Omental fat pad (tissue), 4 donors: ENCODE data around the gene SCAPER. TPM values are rescaled to one million over a fixed set of nuclear protein-coding genes. Genes with fewer than 3 reads are reported as not detected.

Experiments
- ATAC-seq: fragments of 150-250 bp; one replicate; pipeline ENCODE4 v1.9.1; 2016; ENCODE audit warnings: mild to moderate bottlenecking, moderate library complexity; ENCODE audit not compliant: low FRiP score
- DNase-seq: peaks from one replicate; pipeline ENCODE4 v3.0.0-alpha.2; 2019; ENCODE audit warnings: low spot score
- CTCF ChIP-seq, 3 donors: fragments of 450-650 bp; IDR thresholded peaks; one replicate each; pipeline ENCODE4 v1.5.1; 2016 to 2017; ENCODE audit warnings: antibody characterized with exemption in 3 of 3, mild to moderate bottlenecking in 3 of 3, moderate library complexity in 2 of 3
- total RNA-seq, 4 donors: library from RNA; depleted of rRNA; stranded (reverse); fragments of >200 nt; gene quantifications; one replicate each; pipeline ENCODE4 v1.1.0, GENCODE V29; 2016

SCAPER gene
- total RNA-seq, 4 donors from 2014 or later = 11.2 to 33.4 (median 22.6) TPM

DNA sequence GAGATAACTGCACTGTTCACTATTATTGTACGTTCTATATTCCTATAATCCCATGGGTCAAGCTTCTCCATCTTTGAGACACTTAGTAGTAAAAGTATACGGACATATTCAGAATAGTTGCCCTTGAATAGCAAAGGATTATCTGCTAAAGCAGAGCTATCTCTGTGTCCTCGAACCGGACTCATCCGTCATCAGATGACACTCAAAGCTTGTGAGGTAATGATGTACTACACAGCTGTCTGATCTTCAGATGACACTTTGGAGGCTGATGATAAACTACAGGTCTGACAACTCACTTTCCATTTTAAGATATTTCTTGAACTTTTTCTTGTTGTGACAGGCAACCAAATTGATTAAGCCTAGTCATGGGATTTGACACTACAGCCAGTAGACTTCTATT is 240.2 kb downstream of the SCAPER start:
- no peak for TF ChIP-seq CTCF (IDR thresholded peaks at IDR 0.05)
- DNase-seq = no peak
- no peak for ATAC-seq

DNA sequence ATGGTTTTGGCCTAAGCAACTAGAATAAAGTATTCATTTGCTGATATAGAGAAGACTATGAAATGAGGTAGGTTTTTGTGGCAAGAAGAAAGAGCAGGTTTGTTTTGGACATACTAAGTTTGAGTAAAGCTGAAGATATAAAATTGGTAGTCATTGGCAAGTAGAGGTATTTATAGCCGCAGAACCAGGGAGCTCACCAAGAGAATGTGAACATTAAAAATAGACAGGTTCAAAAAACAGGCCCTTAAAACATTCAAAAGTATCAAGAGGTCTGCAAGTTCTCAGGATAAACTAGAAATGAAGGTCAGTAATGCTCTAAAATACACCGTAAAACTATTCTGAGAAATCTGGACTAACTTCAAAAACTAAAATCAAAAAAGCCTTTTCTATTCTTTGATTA is 240.7 kb downstream of the SCAPER start:
- no peak for TF ChIP-seq CTCF (IDR thresholded peaks at IDR 0.05)
- DNase-seq (no peak), ATAC-seq (no peak)

GRCh38 chr15:76663529-76663928 is 241.6 kb downstream of the SCAPER start:
- ATAC-seq (no peak), DNase-seq (no peak)
- no peak for TF ChIP-seq CTCF (IDR thresholded peaks at IDR 0.05)

DNA sequence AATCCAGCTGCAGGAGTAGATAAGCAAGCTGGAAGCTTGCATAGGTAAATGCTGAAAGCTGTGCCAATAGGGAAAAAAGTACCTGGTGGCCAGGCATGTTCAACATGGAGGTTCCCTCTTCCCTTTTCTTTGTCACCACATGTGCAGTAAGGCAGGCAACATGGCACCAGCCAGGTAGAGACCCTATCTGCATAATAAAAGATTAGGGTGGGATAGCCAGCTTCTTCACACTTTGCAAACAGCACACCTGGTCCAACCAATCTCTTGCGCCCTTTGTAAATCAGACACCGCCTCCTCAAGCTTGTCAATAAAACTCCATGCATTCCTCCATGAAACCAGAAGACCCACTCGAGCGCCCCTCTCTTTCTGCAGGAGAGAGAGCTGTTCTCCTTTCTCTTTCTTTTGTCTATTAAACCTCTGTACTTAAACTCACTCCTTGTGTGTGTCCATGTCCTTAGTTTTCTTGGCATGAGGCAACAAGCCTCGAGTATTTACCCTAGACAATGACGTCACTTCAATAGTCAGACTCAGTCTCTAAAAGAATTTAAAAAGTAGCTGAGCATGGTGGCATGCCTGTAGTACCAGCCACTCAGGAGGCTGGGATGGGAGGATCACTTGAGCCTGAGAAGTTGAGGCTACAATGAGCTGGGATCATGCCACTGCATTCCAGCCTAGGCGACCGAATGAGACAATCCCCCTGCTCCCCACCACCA is 256.3 kb downstream of the SCAPER start:
- ATAC-seq (no peak), DNase-seq (no peak)
- no peak for TF ChIP-seq CTCF (IDR thresholded peaks at IDR 0.05)

GRCh38 chr15:76647612-76648011 is 257.5 kb downstream of the SCAPER start:
- ATAC-seq (no peak), DNase-seq (no peak)
- no peak for TF ChIP-seq CTCF (IDR thresholded peaks at IDR 0.05)

DNA sequence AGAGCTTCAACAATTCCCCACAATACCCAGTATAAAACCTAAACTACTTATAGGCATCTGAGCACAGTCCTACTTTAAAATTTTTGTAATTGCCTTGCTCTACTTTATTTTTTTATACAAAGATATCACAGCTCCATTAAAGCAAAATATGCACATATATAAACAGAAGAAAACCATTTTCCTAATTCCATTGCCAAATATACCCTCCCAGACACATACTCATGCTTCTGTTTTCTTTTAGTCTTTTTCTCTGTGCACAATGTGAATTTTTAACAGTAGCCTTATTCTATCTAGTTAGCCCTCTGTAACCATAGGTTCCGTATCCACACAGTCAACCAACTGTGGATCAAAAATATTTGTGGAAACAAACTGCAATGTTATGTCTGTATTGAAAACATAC is 260.5 kb downstream of the SCAPER start:
- no peak for TF ChIP-seq CTCF (IDR thresholded peaks at IDR 0.05)
- no peak for ATAC-seq
- no peak for DNase-seq

DNA sequence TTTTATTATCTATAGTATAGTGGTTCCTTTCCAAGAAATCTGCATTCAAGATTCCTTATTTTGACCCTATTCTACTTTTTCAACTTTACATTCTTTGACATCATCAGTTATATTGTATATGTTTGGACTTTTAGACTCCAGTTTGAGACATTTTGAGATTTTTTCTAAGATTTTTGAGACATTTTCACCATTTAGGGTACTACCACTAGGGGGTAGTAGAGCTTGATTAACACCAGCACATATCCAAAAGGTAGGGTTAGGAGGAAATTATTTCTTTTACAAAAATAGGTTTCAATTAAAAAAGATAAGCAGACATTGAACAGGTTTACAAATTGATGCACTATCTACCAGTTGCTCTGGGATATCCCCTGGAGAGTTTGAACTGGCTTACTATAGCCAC is 262.5 kb downstream of the SCAPER start:
- no peak for TF ChIP-seq CTCF (IDR thresholded peaks at IDR 0.05)
- ATAC-seq (no peak), DNase-seq (no peak)
